Measurements from ENCODE around the gene SGMS1.

- TF ChIP-seq CTCF (IDR thresholded peaks at IDR 0.05; ENCODE audit: low read depth, low read length, poor library complexity, severe bottlenecking): no peak
- TF ChIP-seq EZH2phosphoT487 (IDR thresholded peaks at IDR 0.05; ENCODE audit: borderline replicate concordance, low read length): no peak
These were observed 241.2 kb downstream of the SGMS1 start for GRCh38 chr10:50382576-50383023.

Data from DOHH2 (cell line).